SU-DHL-6 (cell line): ENCODE data around the gene GRPR.
"Not testable (repeated sequence)": the region's sequence is repeated elsewhere in the genome, so short reads cannot be mapped to it uniquely, and the experiment has no call there.

ENCODE experiments used
- CTCF ChIP-seq: fragments of 200-600 bp; sonication (generic); IDR thresholded peaks from one replicate; pipeline ENCODE4 v1.5.1; 2017; ENCODE audit warnings: antibody characterized with exemption, mild to moderate bottlenecking, low read length, moderate library complexity; ENCODE audit not compliant: insufficient read depth, poor library complexity, severe bottlenecking
- EZH2phosphoT487 ChIP-seq: fragments of 200-600 bp; sonication (generic), shearing (Covaris generic); conservative IDR thresholded peaks from 2 replicates; pipeline ENCODE4 v1.6.1; 2018; ENCODE audit warnings: mild to moderate bottlenecking, antibody characterized with exemption, low read length, moderate library complexity, mixed read lengths

- TF ChIP-seq CTCF, EZH2phosphoT487: not testable (repeated sequence)
These were observed 60.5 kb downstream of the GRPR start for GRCh38 chrX:16183843-16184242.
